ENCODE measurements around the gene DNASE1L2.
"Not testable (repeated sequence)": the region's sequence is repeated elsewhere in the genome, so short reads cannot be mapped to it uniquely, and the experiment has no call there.

Gene DNASE1L2

GRCh38 chr16:2235695-2236336 lies 428 bp upstream of the DNASE1L2 start:
- no peak overlapping the region for H3K4me3 ChIP-seq (ENCODE audit: low read length)

GRCh38 chr16:2237102-2237482 lies 848 bp downstream of the DNASE1L2 start:
- TF ChIP-seq ZNF274 (IDR thresholded peaks at IDR 0.05; ENCODE audit: low read depth, low read length): no peak
- H3K4me3 ChIP-seq (ENCODE audit: low read length): no peak overlapping the region

More at GRCh38 chr16:2235695-2236336, 428 bp upstream of the DNASE1L2 start:
- TF ChIP-seq ZNF274 (IDR thresholded peaks at IDR 0.05; ENCODE audit: low read depth, low read length): no peak

- H3K4me3 ChIP-seq (ENCODE audit: low read length): no peak overlapping the region
- no peak for TF ChIP-seq ZNF274 (IDR thresholded peaks at IDR 0.05; ENCODE audit: low read depth, low read length)
Measured at GRCh38 chr16:2237493-2238149, 1.4 kb downstream of the DNASE1L2 start.

GRCh38 chr16:2238150-2238837 lies 2.0 kb downstream of the DNASE1L2 start:
- no peak for TF ChIP-seq ZNF274 (IDR thresholded peaks at IDR 0.05; ENCODE audit: low read depth, low read length)
- no peak overlapping the region for H3K4me3 ChIP-seq (ENCODE audit: low read length)

GRCh38 chr16:2238838-2239675 lies 2.8 kb downstream of the DNASE1L2 start:
- no peak overlapping the region for H3K4me3 ChIP-seq (ENCODE audit: low read length)
- no peak for TF ChIP-seq ZNF274 (IDR thresholded peaks at IDR 0.05; ENCODE audit: low read depth, low read length)

- not testable (repeated sequence) for H3K4me3 ChIP-seq (ENCODE audit: low read length)
Measured at GRCh38 chr16:2240331-2240730, 4.1 kb downstream of the DNASE1L2 start.

GRCh38 chr16:2242598-2242997 lies 6.4 kb downstream of the DNASE1L2 start:
- TF ChIP-seq ZNF274 (IDR thresholded peaks at IDR 0.05; ENCODE audit: low read depth, low read length): no peak
- no peak overlapping the region for H3K4me3 ChIP-seq (ENCODE audit: low read length)

GRCh38 chr16:2243031-2243528 lies 6.8 kb downstream of the DNASE1L2 start:
- no peak for TF ChIP-seq ZNF274 (IDR thresholded peaks at IDR 0.05; ENCODE audit: low read depth, low read length)
- no peak overlapping the region for H3K4me3 ChIP-seq (ENCODE audit: low read length)

GRCh38 chr16:2243781-2244180 lies 7.5 kb downstream of the DNASE1L2 start:
- TF ChIP-seq ZNF274 (IDR thresholded peaks at IDR 0.05; ENCODE audit: low read depth, low read length): no peak
- no peak overlapping the region for H3K4me3 ChIP-seq (ENCODE audit: low read length)

GRCh38 chr16:2244301-2244700 lies 8.1 kb downstream of the DNASE1L2 start:
- TF ChIP-seq ZNF274 (IDR thresholded peaks at IDR 0.05; ENCODE audit: low read depth, low read length): no peak
- no peak overlapping the region for H3K4me3 ChIP-seq (ENCODE audit: low read length)

GRCh38 chr16:2244926-2245795 lies 8.9 kb downstream of the DNASE1L2 start:
- H3K4me3 ChIP-seq (ENCODE audit: low read length): no peak overlapping the region
- TF ChIP-seq ZNF274 (IDR thresholded peaks at IDR 0.05; ENCODE audit: low read depth, low read length): no peak

- TF ChIP-seq ZNF274 (IDR thresholded peaks at IDR 0.05; ENCODE audit: low read depth, low read length): no peak
Measured at GRCh38 chr16:2246301-2246885, 10.1 kb downstream of the DNASE1L2 start.

More at GRCh38 chr16:2246301-2246885, 10.1 kb downstream of the DNASE1L2 start:
- H3K4me3 ChIP-seq (ENCODE audit: low read length): no peak overlapping the region
